ENCODE results near the gene LAMA3.

The LAMA3 gene

DNA sequence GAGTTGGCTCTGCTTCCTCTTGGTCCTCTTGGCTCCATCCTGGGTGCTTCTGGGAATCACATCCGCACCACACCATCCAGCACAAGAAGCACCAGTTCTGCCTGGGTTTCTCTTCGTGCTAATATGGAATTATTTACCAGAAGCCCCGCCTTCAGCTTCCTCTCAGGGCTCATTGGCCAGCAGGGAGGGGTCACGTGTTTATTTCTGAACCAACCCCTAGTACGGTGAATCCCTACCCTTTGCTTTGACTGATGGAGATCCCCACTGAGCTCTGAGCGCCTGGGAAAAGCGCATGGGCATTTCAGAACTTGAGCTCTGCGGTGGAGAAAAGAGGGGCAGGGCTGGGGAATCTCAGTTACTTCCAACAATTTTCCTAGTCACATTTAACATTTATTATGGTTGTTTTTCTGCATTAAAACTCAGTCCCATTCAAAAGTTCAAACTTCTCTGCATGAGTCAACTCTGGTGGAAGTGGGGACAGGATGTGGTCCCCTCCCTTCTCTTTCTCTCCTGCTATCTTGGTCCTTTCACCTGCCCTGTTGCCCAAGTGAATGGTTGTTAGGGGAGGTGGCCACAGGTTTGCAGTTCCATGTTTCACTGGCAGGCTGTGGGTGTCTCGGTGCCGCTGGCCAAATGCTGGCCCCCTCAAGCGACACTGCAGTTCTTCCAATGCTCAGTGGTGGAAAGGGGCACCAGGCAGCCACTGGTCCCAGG lies 248.9 kb downstream of the LAMA3 start:
- no peak for DNase-seq
- Mint-ChIP-seq H3K4me1 (no peaks in the 10 kb centered on the region), H3K27me3 (ENCODE audit: low read depth, poor library complexity) (peaks cover 17% of the 10 kb centered on the region), H3K27ac (no peak overlapping the region), H3K36me3 (ENCODE audit: low read depth) (no peaks in the 10 kb centered on the region), H3K9me3 (no peaks in the 10 kb centered on the region), H3K4me3 (no peak overlapping the region)
- TF ChIP-seq CTCF (IDR thresholded peaks at IDR 0.05) = no peak

DNA sequence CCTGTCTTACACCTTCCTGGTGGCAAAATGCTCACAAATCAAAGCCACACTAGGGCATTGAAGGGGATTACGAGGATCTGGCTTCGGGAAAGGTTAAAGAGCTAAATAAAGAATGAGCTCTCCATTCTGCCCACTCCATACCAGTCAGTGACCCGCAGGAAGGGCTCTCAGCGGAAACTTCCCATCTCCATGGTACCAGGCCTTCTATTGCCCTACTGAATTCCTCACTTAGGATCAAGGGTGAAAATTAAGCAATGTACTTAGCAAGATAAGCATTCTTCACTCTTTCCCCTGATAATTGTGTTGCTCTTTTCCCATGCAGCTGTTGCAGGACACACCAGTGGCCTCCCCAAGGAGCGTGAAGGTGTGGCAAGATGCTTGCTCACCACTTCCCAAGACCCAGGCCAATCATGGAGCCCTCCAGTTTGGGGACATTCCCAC lies 249.7 kb downstream of the LAMA3 start:
- no peaks in the 10 kb centered on the region for H3K9me3 Mint-ChIP-seq
- H3K4me3 Mint-ChIP-seq = no peak overlapping the region
- no peak overlapping the region for H3K27ac Mint-ChIP-seq
- no peak for DNase-seq
- no peak for TF ChIP-seq CTCF (IDR thresholded peaks at IDR 0.05)
- H3K4me1 Mint-ChIP-seq = no peaks in the 10 kb centered on the region
- peaks cover 17% of the 10 kb centered on the region for H3K27me3 Mint-ChIP-seq (ENCODE audit: low read depth, poor library complexity)
- no peaks in the 10 kb centered on the region for H3K36me3 Mint-ChIP-seq (ENCODE audit: low read depth)

DNA sequence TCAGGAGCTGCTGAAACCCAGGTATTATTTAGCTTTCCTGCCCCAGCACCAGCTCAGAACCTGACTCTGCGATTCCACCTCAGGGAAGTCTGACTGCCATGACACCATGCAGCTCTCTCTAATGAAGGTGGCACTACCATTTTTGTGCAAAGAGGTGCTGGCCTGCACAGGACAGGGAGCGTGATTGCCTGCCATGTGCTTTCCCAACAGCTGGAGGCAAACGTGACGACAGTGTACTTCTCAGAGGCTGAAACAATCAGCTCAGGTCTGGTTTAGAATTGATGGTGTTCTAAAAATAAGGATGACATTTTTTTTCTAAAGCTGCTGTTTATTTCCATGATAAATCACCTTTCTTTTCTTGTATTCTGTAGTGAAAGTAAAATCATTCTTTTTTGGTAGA lies 250.1 kb downstream of the LAMA3 start:
- Mint-ChIP-seq H3K27ac (no peak overlapping the region), H3K27me3 (ENCODE audit: low read depth, poor library complexity) (peaks cover 17% of the 10 kb centered on the region), H3K4me3 (no peak overlapping the region), H3K36me3 (ENCODE audit: low read depth) (no peaks in the 10 kb centered on the region), H3K9me3 (no peaks in the 10 kb centered on the region), H3K4me1 (no peaks in the 10 kb centered on the region)
- TF ChIP-seq CTCF (IDR thresholded peaks at IDR 0.05) = no peak
- no peak for DNase-seq

DNA sequence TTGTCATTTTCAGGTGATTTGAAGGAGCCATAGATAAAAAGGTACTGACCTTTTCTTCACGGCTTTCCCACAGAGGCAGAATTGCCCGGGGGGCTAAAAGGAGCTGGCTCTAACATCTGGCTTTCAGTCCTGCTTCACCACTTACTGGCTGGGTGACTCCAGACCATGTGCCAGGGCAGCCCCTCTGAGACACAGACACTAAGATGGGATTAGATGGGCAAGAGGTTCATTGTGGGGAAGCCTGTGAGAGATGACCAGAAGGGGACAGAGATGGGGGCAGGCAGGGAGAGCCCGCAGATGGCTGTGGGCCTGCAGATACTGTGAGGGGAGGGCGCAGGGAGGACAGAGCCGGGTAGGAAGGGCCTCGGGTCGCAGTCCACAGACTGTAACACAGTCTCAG lies 250.6 kb downstream of the LAMA3 start:
- no peak for TF ChIP-seq CTCF (IDR thresholded peaks at IDR 0.05)
- Mint-ChIP-seq H3K9me3 (no peaks in the 10 kb centered on the region), H3K27ac (no peak overlapping the region), H3K36me3 (ENCODE audit: low read depth) (no peaks in the 10 kb centered on the region), H3K4me1 (no peaks in the 10 kb centered on the region), H3K27me3 (ENCODE audit: low read depth, poor library complexity) (peaks cover 17% of the 10 kb centered on the region), H3K4me3 (no peak overlapping the region)
- DNase-seq = no peak

- Mint-ChIP-seq H3K27me3 (ENCODE audit: low read depth, poor library complexity) (peaks cover 13% of the 10 kb centered on the region), H3K27ac (no peak overlapping the region)
These were observed 252.5 kb downstream of the LAMA3 start for GRCh38 chr18:23941791-23942190.

More at GRCh38 chr18:23941791-23942190, 252.5 kb downstream of the LAMA3 start:
- TF ChIP-seq CTCF (IDR thresholded peaks at IDR 0.05) = no peak
- no peak overlapping the region for H3K4me3 Mint-ChIP-seq
- DNase-seq = no peak
- H3K36me3 Mint-ChIP-seq (ENCODE audit: low read depth) = no peaks in the 10 kb centered on the region
- no peaks in the 10 kb centered on the region for H3K9me3 Mint-ChIP-seq
- no peaks in the 10 kb centered on the region for H3K4me1 Mint-ChIP-seq
